ENCODE data around the gene OPRL1. TPM values are rescaled to one million over a fixed set of nuclear protein-coding genes. Genes with fewer than 3 reads are reported as not detected.
A peak's percentile ranks its signal among the peaks of the same experiment; 100 is the strongest.

Gene OPRL1
- total and polyA plus RNA-seq, 2 of the 8 experiments (the other 6 are each of a cell fraction or from before 2014, with no cell fraction given): 0.63 to 0.98 TPM

GRCh38 chr20:64062596-64063388 lies 17.1 kb upstream of the OPRL1 start, which contains the start of gene TCEA2 (continued):
- TF ChIP-seq USF2 (IDR thresholded peaks at IDR 0.05; ENCODE audit: low read length) (no peak), TAF1 (IDR thresholded peaks at IDR 0.05; ENCODE audit: low read depth, low read length) (peak; percentile 38), FOSL1 (IDR thresholded peaks at IDR 0.05; ENCODE audit: insufficient read depth, low read depth, low read length) (no peak), PHF8 (conservative IDR thresholded peaks at IDR 0.05; ENCODE audit: low read depth, low read length) (peak; percentile 41), TEAD4 (IDR thresholded peaks at IDR 0.05; ENCODE audit: low read depth, low read length) (no peak), CHD7 (IDR thresholded peaks at IDR 0.05; ENCODE audit: insufficient replicate concordance, low read length) (no peak)
- TF ChIP-seq, protein P1, sequence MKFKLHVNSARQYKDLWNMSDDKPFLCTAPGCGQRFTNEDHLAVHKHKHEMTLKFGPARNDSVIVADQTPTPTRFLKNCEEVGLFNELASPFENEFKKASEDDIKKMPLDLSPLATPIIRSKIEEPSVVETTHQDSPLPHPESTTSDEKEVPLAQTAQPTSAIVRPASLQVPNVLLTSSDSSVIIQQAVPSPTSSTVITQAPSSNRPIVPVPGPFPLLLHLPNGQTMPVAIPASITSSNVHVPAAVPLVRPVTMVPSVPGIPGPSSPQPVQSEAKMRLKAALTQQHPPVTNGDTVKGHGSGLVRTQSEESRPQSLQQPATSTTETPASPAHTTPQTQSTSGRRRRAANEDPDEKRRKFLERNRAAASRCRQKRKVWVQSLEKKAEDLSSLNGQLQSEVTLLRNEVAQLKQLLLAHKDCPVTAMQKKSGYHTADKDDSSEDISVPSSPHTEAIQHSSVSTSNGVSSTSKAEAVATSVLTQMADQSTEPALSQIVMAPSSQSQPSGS (IDR thresholded peaks at IDR 0.05; ENCODE audit: low read length): no peak
